ENCODE data around the gene CLDND1.

GRCh38 chr3:98504539-98504938, 18.2 kb downstream of the CLDND1 start:
- TF ChIP-seq, protein P1, sequence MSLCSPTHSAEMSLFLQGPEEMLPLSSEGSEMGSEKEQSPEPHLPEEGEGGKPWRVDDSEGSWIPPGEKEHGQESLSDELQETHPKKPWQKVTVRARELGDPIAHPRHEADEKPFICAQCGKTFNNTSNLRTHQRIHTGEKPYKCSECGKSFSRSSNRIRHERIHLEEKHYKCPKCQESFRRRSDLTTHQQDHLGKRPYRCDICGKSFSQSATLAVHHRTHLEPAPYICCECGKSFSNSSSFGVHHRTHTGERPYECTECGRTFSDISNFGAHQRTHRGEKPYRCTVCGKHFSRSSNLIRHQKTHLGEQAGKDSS (CRISPR knock-in tag; IDR thresholded peaks at IDR 0.05; ENCODE audit: borderline replicate concordance, low read depth): no peak
- TF ChIP-seq FOXM1 (CRISPR knock-in tag; IDR thresholded peaks at IDR 0.05) (no peak), ZNF24 (IDR thresholded peaks at IDR 0.05) (no peak), KAT7 (CRISPR knock-in tag; IDR thresholded peaks at IDR 0.05; ENCODE audit: borderline replicate concordance) (no peak)

All from HepG2 (cell line).